Hepatocyte (in vitro differentiated cells): ENCODE data around the gene GET3. TPM values are rescaled to one million over a fixed set of nuclear protein-coding genes. Genes with fewer than 3 reads are reported as not detected.

Experiments
- DNase-seq: peaks from one replicate; pipeline ENCODE4 v3.0.0-alpha.2; 2016; ENCODE audit warnings: low spot score
- H2AFZ ChIP-seq: fragments of 200-600 bp; sonication (generic); 2 replicates; pipeline ENCODE4 v1.6.0; 2016; ENCODE audit warnings: antibody characterized with exemption, mild to moderate bottlenecking
- H3K27ac ChIP-seq: fragments of 200-600 bp; sonication (generic); 2 replicates; pipeline ENCODE4 v1.5.1; 2016; ENCODE audit warnings: mild to moderate bottlenecking
- H3K27me3 ChIP-seq: fragments of 200-600 bp; sonication (generic); 2 replicates; pipeline ENCODE4 v1.6.1; 2016
- H3K36me3 ChIP-seq: fragments of 200-600 bp; sonication (generic); replicated peaks from 2 replicates; pipeline ENCODE4 v1.5.1; 2016; ENCODE audit warnings: low read depth; ENCODE audit not compliant: insufficient read depth
- H3K4me1 ChIP-seq: fragments of 200-600 bp; sonication (generic); 2 replicates; pipeline ENCODE4 v1.5.1; 2016; ENCODE audit warnings: mild to moderate bottlenecking, moderate library complexity; ENCODE audit not compliant: insufficient read depth
- H3K4me2 ChIP-seq: fragments of 200-600 bp; sonication (generic); 2 replicates; pipeline ENCODE4 v1.6.0; 2016
- H3K4me3 ChIP-seq: fragments of 200-600 bp; sonication (generic); 2 replicates; pipeline ENCODE4 v1.5.1; 2016; ENCODE audit warnings: mild to moderate bottlenecking
- H3K79me2 ChIP-seq: fragments of 200-600 bp; sonication (generic); 2 replicates; pipeline ENCODE4 v1.6.0; 2017; ENCODE audit warnings: mild to moderate bottlenecking
- H3K9me2 ChIP-seq: fragments of 200-600 bp; sonication (generic); replicated peaks from 2 replicates; pipeline ENCODE4 v1.6.0; 2017; ENCODE audit warnings: mild to moderate bottlenecking; ENCODE audit not compliant: insufficient read depth
- H3K9me3 ChIP-seq: fragments of 200-600 bp; sonication (generic); 2 replicates; pipeline ENCODE4 v1.5.1; 2016; ENCODE audit warnings: low read depth, mild to moderate bottlenecking
- H4K20me1 ChIP-seq: fragments of 200-600 bp; sonication (generic); 2 replicates; pipeline ENCODE4 v1.6.0; 2016; ENCODE audit warnings: mild to moderate bottlenecking; ENCODE audit not compliant: insufficient read depth, poor library complexity, severe bottlenecking
- CTCF ChIP-seq: fragments of 200-600 bp; sonication (generic); IDR thresholded peaks from 2 replicates; pipeline ENCODE4 v1.5.1; 2016; ENCODE audit warnings: antibody characterized with exemption, mild to moderate bottlenecking; ENCODE audit not compliant: poor library complexity
- EZH2 ChIP-seq: fragments of 200-600 bp; sonication (generic); IDR thresholded peaks from 2 replicates; pipeline ENCODE4 v1.6.1; 2016; ENCODE audit warnings: antibody characterized with exemption, mild to moderate bottlenecking, borderline replicate concordance
- EZH2phosphoT487 ChIP-seq: fragments of 200-600 bp; sonication (generic); IDR thresholded peaks from one replicate; pipeline ENCODE4 v1.6.1; 2018; ENCODE audit warnings: antibody characterized with exemption, mild to moderate bottlenecking, low read depth, moderate library complexity; ENCODE audit not compliant: unreplicated experiment, severe bottlenecking
- WGBS: methylation state at CpG from one replicate; pipeline ENCODE4 v1.1.6; 2016; ENCODE audit warnings: low lambda C conversion rate; ENCODE audit errors: missing lambda C conversion rate; 5-methylcytosine and 5-hydroxymethylcytosine counted together
- polyA plus RNA-seq: library from polyadenylated mRNA; unstranded; fragments of >200 nt; fragmentation: Nextera tagmentation; extraction: Ambion mirVana; gene quantifications from 2 replicates; pipeline ENCODE4 v1.2.1, GENCODE V29; 2016
- total RNA-seq: library from RNA; depleted of rRNA; stranded (reverse); fragments of >200 nt; gene quantifications from 2 replicates; pipeline ENCODE4 v1.2.3, GENCODE V29; 2014

The GET3 gene
- total and polyA plus RNA-seq, 2 experiments from 2014 or later: 52.3 to 108 TPM

- Histone ChIP-seq H3K4me3 (peak within 1 kb of the TSS; percentile 94), H4K20me1 (peaks cover 10% of the 10 kb centered on the region), H3K27me3 (no peaks in the 10 kb centered on the region), H2AFZ (no peak within 1 kb of the TSS), H3K9me3 (no peaks in the 10 kb centered on the region), H3K4me2 (peak within 1 kb of the TSS; percentile 84), H3K36me3 (no peaks in the 10 kb centered on the region), H3K4me1 (peaks cover 41% of the 10 kb centered on the region), H3K9me2 (no peaks in the 10 kb centered on the region), H3K79me2 (peaks cover 18% of the 10 kb centered on the region), H3K27ac (peak within 1 kb of the TSS; percentile 99)
- TF ChIP-seq EZH2phosphoT487: no peak
- DNase-seq: peak; percentile 98
- 2% methylated on average over 53 of the region's 73 CpGs for WGBS
Measured at GRCh38 chr19:12791345-12792050, 54.2 kb downstream of the GET3 start, which contains the start of gene JUNB. JUNB (plus strand) TSS chr19:12791486; CDS start chr19:12791772, 286 bp downstream.

- Histone ChIP-seq H3K27me3 (no peaks in the 10 kb centered on the region), H2AFZ (no peak overlapping the region), H3K9me2 (no peaks in the 10 kb centered on the region), H4K20me1 (peaks cover 10% of the 10 kb centered on the region), H3K4me3 (peak overlapping the region; percentile 94), H3K36me3 (no peaks in the 10 kb centered on the region), H3K79me2 (peaks cover 18% of the 10 kb centered on the region), H3K9me3 (no peaks in the 10 kb centered on the region), H3K27ac (peak overlapping the region; percentile 99), H3K4me1 (peaks cover 33% of the 10 kb centered on the region), H3K4me2 (peak overlapping the region; percentile 84)
- WGBS: 1% methylated on average over 56 of the region's 84 CpGs
- DNase-seq: peak; percentile 70
- TF ChIP-seq EZH2phosphoT487: peak; percentile 40
- no peak for TF ChIP-seq EZH2
Measured at GRCh38 chr19:12792051-12792852, 55.0 kb downstream of the GET3 start.

- no peaks in the 10 kb centered on the region for H3K27me3 ChIP-seq
- no peak for DNase-seq
- TF ChIP-seq EZH2phosphoT487 (peak; percentile 41), EZH2 (no peak), CTCF (no peak)
- H3K4me3 ChIP-seq: peak overlapping the region; percentile 94
- no peaks in the 10 kb centered on the region for H3K9me2 ChIP-seq
- no peaks in the 10 kb centered on the region for H3K36me3 ChIP-seq
- peak overlapping the region; percentile 99 for H3K27ac ChIP-seq
- H3K4me2 ChIP-seq: peak overlapping the region; percentile 84
- no peaks in the 10 kb centered on the region for H3K9me3 ChIP-seq
- H2AFZ ChIP-seq: no peak overlapping the region
- peaks cover 29% of the 10 kb centered on the region for H3K4me1 ChIP-seq
- H4K20me1 ChIP-seq: peaks cover 10% of the 10 kb centered on the region
- H3K79me2 ChIP-seq: peaks cover 18% of the 10 kb centered on the region
- WGBS: 2% methylated on average over 20 of the region's 22 CpGs
Measured at GRCh38 chr19:12792853-12793289, 55.6 kb downstream of the GET3 start.

- peak; percentile 96 for DNase-seq
- WGBS: under 1% methylated on average over 42 of the region's 81 CpGs
- H2AFZ ChIP-seq: no peak overlapping the region
Measured at GRCh38 chr19:12793290-12794195, 56.2 kb downstream of the GET3 start.

More at GRCh38 chr19:12793290-12794195, 56.2 kb downstream of the GET3 start:
- TF ChIP-seq EZH2phosphoT487: no peak
- TF ChIP-seq EZH2: no peak
- TF ChIP-seq CTCF: no peak
- Histone ChIP-seq H3K36me3 (no peaks in the 10 kb centered on the region), H3K4me2 (peak overlapping the region; percentile 84), H3K27me3 (no peaks in the 10 kb centered on the region), H3K4me3 (peak overlapping the region; percentile 94), H4K20me1 (peaks cover 10% of the 10 kb centered on the region), H3K79me2 (peaks cover 18% of the 10 kb centered on the region), H3K9me3 (no peaks in the 10 kb centered on the region), H3K4me1 (peaks cover 22% of the 10 kb centered on the region), H3K9me2 (no peaks in the 10 kb centered on the region), H3K27ac (peak overlapping the region; percentile 99)
